Caco-2 (cell line): ENCODE measurements around the gene VAV2. TPM values are rescaled to one million over a fixed set of nuclear protein-coding genes. Genes with fewer than 3 reads are reported as not detected.

Experiments used
- BruUV-seq: library from RNA; stranded (reverse); fragments of 400-500 nt; replicated peaks from 2 replicates; lab custom pipeline; 2021; lab: Mats Ljungman, UMichigan
- CTCF ChIA-PET: fragments of 300-600 bp; sonication (Branson Sonifier 250); formaldehyde crosslinking; loops from one replicate; lab custom pipeline; 2022; ENCODE audit warnings: antibody characterized with exemption; lab: Charles Lee
- POLR2A ChIA-PET: fragments of 300-600 bp; sonication (Branson Sonifier 250); formaldehyde crosslinking; loops from one replicate; lab custom pipeline; 2022; ENCODE audit warnings: antibody characterized with exemption; lab: Charles Lee
- DNase-seq, 2 experiments: peaks; one replicate each; pipeline versions ENCODE4 v3.0.0 to v3.0.0-alpha.2; 2020 to 2022
- H3K27me3 ChIP-seq: replicated peaks from 2 replicates; pipeline ENCODE4 v1.6.0; 2011; ENCODE audit warnings: low read length; ENCODE audit not compliant: control insufficient read depth, insufficient read depth
- H3K36me3 ChIP-seq: 2 replicates; pipeline ENCODE4 v1.5.1; 2011; ENCODE audit warnings: low read length; ENCODE audit not compliant: control insufficient read depth, insufficient read depth
- H3K4me1 ChIP-seq: fragments of 250-450 bp; sonication (Bioruptor Pico); 2 replicates; pipeline ENCODE4 v1.5.1; 2020; ENCODE audit warnings: mild to moderate bottlenecking
- H3K4me3 ChIP-seq: 2 replicates; pipeline ENCODE4 v1.5.1; 2011; ENCODE audit warnings: low read depth, mild to moderate bottlenecking, control low read depth, low read length
- H3K9me3 ChIP-seq: fragments of 250-450 bp; sonication (Bioruptor Pico); 2 replicates; pipeline ENCODE4 v1.5.1; 2020; ENCODE audit warnings: mild to moderate bottlenecking, moderate library complexity
- H3K27ac Mint-ChIP-seq: one replicate; pipeline ENCODE4 v1.8.0; 2022; ENCODE audit warnings: mixed read lengths; ENCODE audit not compliant: unreplicated experiment
- H3K27me3 Mint-ChIP-seq: one replicate; pipeline ENCODE4 v1.8.0; 2022; ENCODE audit warnings: mixed read lengths; ENCODE audit not compliant: insufficient read depth, unreplicated experiment
- H3K36me3 Mint-ChIP-seq: one replicate; pipeline ENCODE4 v1.8.0; 2022; ENCODE audit warnings: mild to moderate bottlenecking, mixed read lengths; ENCODE audit not compliant: insufficient read depth, unreplicated experiment
- H3K4me1 Mint-ChIP-seq: one replicate; pipeline ENCODE4 v1.8.0; 2022; ENCODE audit warnings: low read depth, mixed read lengths; ENCODE audit not compliant: unreplicated experiment
- H3K4me3 Mint-ChIP-seq: one replicate; pipeline ENCODE4 v1.8.0; 2022; ENCODE audit warnings: mild to moderate bottlenecking, moderate library complexity, mixed read lengths; ENCODE audit not compliant: unreplicated experiment
- H3K9me3 Mint-ChIP-seq: one replicate; pipeline ENCODE4 v1.8.0; 2022; ENCODE audit warnings: mixed read lengths; ENCODE audit not compliant: unreplicated experiment
- CTCF ChIP-seq, 2 experiments: fragments of 200-600 bp in 1 of 2; IDR thresholded peaks; 1 replicate in 1 of 2; 2 replicates in 1 of 2; pipeline versions ENCODE4 v1.5.1 to v1.8.0; 2011 to 2022; ENCODE audit warnings: antibody characterized with exemption in 1 of 2, control low read depth in 1 of 2, inconsistent platforms in 1 of 2, low read depth in 1 of 2, low read length in 1 of 2, mild to moderate bottlenecking in 1 of 2, moderate library complexity in 1 of 2; ENCODE audit not compliant: insufficient read depth in 1 of 2, severe bottlenecking in 1 of 2, unreplicated experiment in 1 of 2
- intact Hi-C: fragments of 100-400 bp; cut with micrococcal nuclease; formaldehyde crosslinking; loops from one replicate; pipeline ENCODE4 v1.10.0; 2022; ENCODE audit not compliant: unreplicated experiment
- total RNA-seq: library from RNA; stranded (reverse); gene quantifications from 2 replicates; pipeline ENCODE4 v1.2.3, GENCODE V29; 2022

VAV2 gene
- total RNA-seq, 1 experiment from 2014 or later, result 55.3 TPM

- no peaks in the 10 kb centered on the region for H3K27me3 ChIP-seq
- H3K9me3 ChIP-seq, result no peaks in the 10 kb centered on the region
- BruUV-seq, result no TSS peak
- DNase-seq, result no peak
- peaks cover 44% of the 10 kb centered on the region for H3K36me3 Mint-ChIP-seq
- H3K36me3 ChIP-seq, result peaks cover 1% of the 10 kb centered on the region; the same call in 1 of the 2 replicates
- no peaks in the 10 kb centered on the region for H3K27me3 Mint-ChIP-seq
- TF ChIP-seq CTCF (IDR thresholded peaks at IDR 0.05; ENCODE audit: insufficient read depth in 1 of 2, low read depth in 1 of 2, low read length in 1 of 2, severe bottlenecking in 1 of 2, unreplicated experiment in 1 of 2), result no peak
- H3K4me3 ChIP-seq, result no peak overlapping the region
- POLR2A ChIA-PET, result no interaction called here
- CTCF ChIA-PET, result no interaction called here
- intact Hi-C loops, result no loop called here
- H3K4me1 ChIP-seq, result no peaks in the 10 kb centered on the region
- no peaks in the 10 kb centered on the region for H3K4me1 Mint-ChIP-seq
- no peaks in the 10 kb centered on the region for H3K9me3 Mint-ChIP-seq
- no peak overlapping the region for H3K4me3 Mint-ChIP-seq
- no peak overlapping the region for H3K27ac Mint-ChIP-seq
These were observed 145.5 kb downstream of the VAV2 start for GRCh38 chr9:133846483-133847090.

- CTCF ChIA-PET, result no interaction called here
- H3K9me3 Mint-ChIP-seq, result no peaks in the 10 kb centered on the region
- H3K27me3 Mint-ChIP-seq, result no peaks in the 10 kb centered on the region
- peaks cover 47% of the 10 kb centered on the region for H3K36me3 Mint-ChIP-seq
- no TSS peak for BruUV-seq
- intact Hi-C loops, result no loop called here
- Histone ChIP-seq H3K27me3 (no peaks in the 10 kb centered on the region), H3K36me3 (no peaks in the 10 kb centered on the region; the same call in 1 of the 2 replicates), H3K4me3 (no peak overlapping the region), H3K4me1 (no peaks in the 10 kb centered on the region), H3K9me3 (no peaks in the 10 kb centered on the region)
- peaks cover under 1% of the 10 kb centered on the region for H3K4me1 Mint-ChIP-seq
- no peak for DNase-seq
- H3K4me3 Mint-ChIP-seq, result no peak overlapping the region
- TF ChIP-seq CTCF (IDR thresholded peaks at IDR 0.05; ENCODE audit: insufficient read depth in 1 of 2, low read depth in 1 of 2, low read length in 1 of 2, severe bottlenecking in 1 of 2, unreplicated experiment in 1 of 2), result no peak
- POLR2A ChIA-PET, result no interaction called here
- H3K27ac Mint-ChIP-seq, result no peak overlapping the region
These were observed 146.7 kb downstream of the VAV2 start for GRCh38 chr9:133845440-133845839.

- intact Hi-C loops, result no loop called here
- Histone ChIP-seq H3K4me3 (no peak overlapping the region), H3K4me1 (no peaks in the 10 kb centered on the region; the same call in 1 of the 2 replicates), H3K9me3 (no peaks in the 10 kb centered on the region), H3K27me3 (no peaks in the 10 kb centered on the region), H3K36me3 (no peaks in the 10 kb centered on the region; the same call in 1 of the 2 replicates)
- Mint-ChIP-seq H3K9me3 (no peaks in the 10 kb centered on the region), H3K4me1 (peaks cover 6% of the 10 kb centered on the region), H3K36me3 (peaks cover 47% of the 10 kb centered on the region), H3K27ac (no peak overlapping the region), H3K4me3 (no peak overlapping the region), H3K27me3 (no peaks in the 10 kb centered on the region)
- ChIA-PET CTCF (no interaction called here), POLR2A (no interaction called here)
- TF ChIP-seq CTCF (IDR thresholded peaks at IDR 0.05; ENCODE audit: insufficient read depth in 1 of 2, low read depth in 1 of 2, low read length in 1 of 2, severe bottlenecking in 1 of 2, unreplicated experiment in 1 of 2), result no peak
- no peak for DNase-seq
- no TSS peak for BruUV-seq
These were observed 147.2 kb downstream of the VAV2 start for GRCh38 chr9:133844881-133845410.
